Measurements from ENCODE around the gene BIRC2. TPM values are rescaled to one million over a fixed set of nuclear protein-coding genes. Genes with fewer than 3 reads are reported as not detected.

Gene BIRC2
- total RNA-seq, 1 experiment from 2014 or later, result 32.6 TPM

DNA sequence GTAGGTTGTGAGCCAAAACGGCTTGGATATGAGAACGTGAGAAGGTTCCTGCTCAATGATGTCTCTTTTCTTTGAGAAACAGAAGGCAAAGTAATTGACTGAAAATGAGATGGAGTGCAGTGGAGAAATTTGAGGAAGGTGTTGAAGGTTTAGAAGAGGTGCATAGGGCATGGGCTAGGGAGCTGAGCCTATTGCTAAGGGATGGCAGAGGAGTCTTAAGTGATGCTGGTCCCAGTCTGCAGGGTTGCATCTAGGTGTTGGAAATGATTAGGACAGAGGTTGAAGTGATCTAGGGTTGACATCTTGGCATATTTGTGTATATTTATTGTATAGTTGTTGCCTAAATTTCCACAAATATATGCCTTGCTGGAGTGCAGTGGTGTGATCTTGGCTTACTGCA lies 27.5 kb upstream of the BIRC2 start:
- no peak for ATAC-seq
- no peak overlapping the region for H3K27ac ChIP-seq (ENCODE audit: low read depth, low read length)
- intact Hi-C loops (cut with micrococcal nuclease), result no loop called here

More for the DNA sequence above, 27.5 kb upstream of the BIRC2 start:
- Histone ChIP-seq H3K36me3 (ENCODE audit: control insufficient read depth in 1 of 2, insufficient read depth in 2 of 2, low read length in 2 of 2) (no peaks in the 10 kb centered on the region), H3K9ac (ENCODE audit: low read length) (no peak overlapping the region), H3K4me3 (replicated peaks in 1 of 2; ENCODE audit: low read depth in 1 of 2, low read length in 2 of 2) (no peak overlapping the region), H3K9me2 (ENCODE audit: insufficient read depth) (no peaks in the 10 kb centered on the region), H3K9me3 (ENCODE audit: control insufficient read depth in 1 of 2, insufficient read depth in 1 of 2, low read depth in 1 of 2, low read length in 2 of 2) (no peaks in the 10 kb centered on the region), H3K27me3 (ENCODE audit: insufficient read depth, low read length) (no peaks in the 10 kb centered on the region), H3K4me2 (ENCODE audit: low read length) (no peak overlapping the region), H3K79me2 (ENCODE audit: insufficient read depth, low read length) (no peaks in the 10 kb centered on the region), H2AFZ (ENCODE audit: low read depth, low read length, poor library complexity, severe bottlenecking) (no peak overlapping the region), H4K20me1 (ENCODE audit: insufficient read depth) (no peaks in the 10 kb centered on the region), H3K4me1 (ENCODE audit: control insufficient read depth in 1 of 2, insufficient read depth in 2 of 2, low read length in 2 of 2) (peaks cover 7 to 31% of the 10 kb centered on the region in 2 experiments)
- no peak for TF ChIP-seq TCF7L2 (IDR thresholded peaks at IDR 0.05; ENCODE audit: borderline replicate concordance, extremely low read depth, insufficient read depth, insufficient read length)
- no peak for TF ChIP-seq EZH2 (IDR thresholded peaks at IDR 0.05)
- no peak for TF ChIP-seq YY1 (IDR thresholded peaks at IDR 0.05; ENCODE audit: extremely low read depth, insufficient replicate concordance, low read depth, low read length)
- no peak for TF ChIP-seq EGR1 (IDR thresholded peaks at IDR 0.05; ENCODE audit: low read depth)
- TF ChIP-seq, protein P1, sequence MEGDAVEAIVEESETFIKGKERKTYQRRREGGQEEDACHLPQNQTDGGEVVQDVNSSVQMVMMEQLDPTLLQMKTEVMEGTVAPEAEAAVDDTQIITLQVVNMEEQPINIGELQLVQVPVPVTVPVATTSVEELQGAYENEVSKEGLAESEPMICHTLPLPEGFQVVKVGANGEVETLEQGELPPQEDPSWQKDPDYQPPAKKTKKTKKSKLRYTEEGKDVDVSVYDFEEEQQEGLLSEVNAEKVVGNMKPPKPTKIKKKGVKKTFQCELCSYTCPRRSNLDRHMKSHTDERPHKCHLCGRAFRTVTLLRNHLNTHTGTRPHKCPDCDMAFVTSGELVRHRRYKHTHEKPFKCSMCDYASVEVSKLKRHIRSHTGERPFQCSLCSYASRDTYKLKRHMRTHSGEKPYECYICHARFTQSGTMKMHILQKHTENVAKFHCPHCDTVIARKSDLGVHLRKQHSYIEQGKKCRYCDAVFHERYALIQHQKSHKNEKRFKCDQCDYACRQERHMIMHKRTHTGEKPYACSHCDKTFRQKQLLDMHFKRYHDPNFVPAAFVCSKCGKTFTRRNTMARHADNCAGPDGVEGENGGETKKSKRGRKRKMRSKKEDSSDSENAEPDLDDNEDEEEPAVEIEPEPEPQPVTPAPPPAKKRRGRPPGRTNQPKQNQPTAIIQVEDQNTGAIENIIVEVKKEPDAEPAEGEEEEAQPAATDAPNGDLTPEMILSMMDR (IDR thresholded peaks at IDR 0.05 in 2 of 3, conservative IDR thresholded peaks at IDR 0.05 in 1 of 3; ENCODE audit: borderline replicate concordance in 1 of 3, insufficient read depth in 1 of 3, low read depth in 2 of 3, low read length in 2 of 3), result no peak
- no peak for TF ChIP-seq EZH2phosphoT487 (IDR thresholded peaks at IDR 0.05; ENCODE audit: borderline replicate concordance)
- TF ChIP-seq ZFX (IDR thresholded peaks at IDR 0.05), result no peak
- no peak for TF ChIP-seq SP1 (IDR thresholded peaks at IDR 0.05; ENCODE audit: low read depth)
- no peak for TF ChIP-seq FOSL1 (IDR thresholded peaks at IDR 0.05; ENCODE audit: low read depth)
- no peak for TF ChIP-seq SRF (IDR thresholded peaks at IDR 0.05; ENCODE audit: low read depth)
- TF ChIP-seq, protein P2, sequence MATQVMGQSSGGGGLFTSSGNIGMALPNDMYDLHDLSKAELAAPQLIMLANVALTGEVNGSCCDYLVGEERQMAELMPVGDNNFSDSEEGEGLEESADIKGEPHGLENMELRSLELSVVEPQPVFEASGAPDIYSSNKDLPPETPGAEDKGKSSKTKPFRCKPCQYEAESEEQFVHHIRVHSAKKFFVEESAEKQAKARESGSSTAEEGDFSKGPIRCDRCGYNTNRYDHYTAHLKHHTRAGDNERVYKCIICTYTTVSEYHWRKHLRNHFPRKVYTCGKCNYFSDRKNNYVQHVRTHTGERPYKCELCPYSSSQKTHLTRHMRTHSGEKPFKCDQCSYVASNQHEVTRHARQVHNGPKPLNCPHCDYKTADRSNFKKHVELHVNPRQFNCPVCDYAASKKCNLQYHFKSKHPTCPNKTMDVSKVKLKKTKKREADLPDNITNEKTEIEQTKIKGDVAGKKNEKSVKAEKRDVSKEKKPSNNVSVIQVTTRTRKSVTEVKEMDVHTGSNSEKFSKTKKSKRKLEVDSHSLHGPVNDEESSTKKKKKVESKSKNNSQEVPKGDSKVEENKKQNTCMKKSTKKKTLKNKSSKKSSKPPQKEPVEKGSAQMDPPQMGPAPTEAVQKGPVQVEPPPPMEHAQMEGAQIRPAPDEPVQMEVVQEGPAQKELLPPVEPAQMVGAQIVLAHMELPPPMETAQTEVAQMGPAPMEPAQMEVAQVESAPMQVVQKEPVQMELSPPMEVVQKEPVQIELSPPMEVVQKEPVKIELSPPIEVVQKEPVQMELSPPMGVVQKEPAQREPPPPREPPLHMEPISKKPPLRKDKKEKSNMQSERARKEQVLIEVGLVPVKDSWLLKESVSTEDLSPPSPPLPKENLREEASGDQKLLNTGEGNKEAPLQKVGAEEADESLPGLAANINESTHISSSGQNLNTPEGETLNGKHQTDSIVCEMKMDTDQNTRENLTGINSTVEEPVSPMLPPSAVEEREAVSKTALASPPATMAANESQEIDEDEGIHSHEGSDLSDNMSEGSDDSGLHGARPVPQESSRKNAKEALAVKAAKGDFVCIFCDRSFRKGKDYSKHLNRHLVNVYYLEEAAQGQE (IDR thresholded peaks at IDR 0.05; ENCODE audit: low read depth), result no peak
- no peak for TF ChIP-seq POLR2A (IDR thresholded peaks at IDR 0.05; ENCODE audit: borderline replicate concordance, extremely low read depth, insufficient read depth, insufficient read length)
- TF ChIP-seq, protein P3, sequence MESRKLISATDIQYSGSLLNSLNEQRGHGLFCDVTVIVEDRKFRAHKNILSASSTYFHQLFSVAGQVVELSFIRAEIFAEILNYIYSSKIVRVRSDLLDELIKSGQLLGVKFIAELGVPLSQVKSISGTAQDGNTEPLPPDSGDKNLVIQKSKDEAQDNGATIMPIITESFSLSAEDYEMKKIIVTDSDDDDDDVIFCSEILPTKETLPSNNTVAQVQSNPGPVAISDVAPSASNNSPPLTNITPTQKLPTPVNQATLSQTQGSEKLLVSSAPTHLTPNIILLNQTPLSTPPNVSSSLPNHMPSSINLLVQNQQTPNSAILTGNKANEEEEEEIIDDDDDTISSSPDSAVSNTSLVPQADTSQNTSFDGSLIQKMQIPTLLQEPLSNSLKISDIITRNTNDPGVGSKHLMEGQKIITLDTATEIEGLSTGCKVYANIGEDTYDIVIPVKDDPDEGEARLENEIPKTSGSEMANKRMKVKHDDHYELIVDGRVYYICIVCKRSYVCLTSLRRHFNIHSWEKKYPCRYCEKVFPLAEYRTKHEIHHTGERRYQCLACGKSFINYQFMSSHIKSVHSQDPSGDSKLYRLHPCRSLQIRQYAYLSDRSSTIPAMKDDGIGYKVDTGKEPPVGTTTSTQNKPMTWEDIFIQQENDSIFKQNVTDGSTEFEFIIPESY (IDR thresholded peaks at IDR 0.05; ENCODE audit: extremely low read depth, insufficient replicate concordance, low read length), result no peak
- TF ChIP-seq, protein P4, sequence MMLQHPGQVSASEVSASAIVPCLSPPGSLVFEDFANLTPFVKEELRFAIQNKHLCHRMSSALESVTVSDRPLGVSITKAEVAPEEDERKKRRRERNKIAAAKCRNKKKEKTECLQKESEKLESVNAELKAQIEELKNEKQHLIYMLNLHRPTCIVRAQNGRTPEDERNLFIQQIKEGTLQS (IDR thresholded peaks at IDR 0.05), result no peak
- no peak for TF ChIP-seq CBX3 (IDR thresholded peaks at IDR 0.05; ENCODE audit: low read depth)
- no peak for TF ChIP-seq SIN3A (IDR thresholded peaks at IDR 0.05; ENCODE audit: low read depth)
- no peak for TF ChIP-seq ELF1 (IDR thresholded peaks at IDR 0.05; ENCODE audit: borderline replicate concordance, low read depth)
- TF ChIP-seq ZNF274 (IDR thresholded peaks at IDR 0.05; ENCODE audit: low read depth, low read length), result no peak
- RAD21 ChIA-PET (ENCODE audit: low non-redundant PET in 1 of 2, low total read pairs in 2 of 2, uncharacterized antibody in 2 of 2, unreplicated experiment in 2 of 2), result no interaction called here
- BruUV-seq (replicated peaks), result no TSS peak
- DNase-seq (ENCODE audit: low read depth, low spot score), result no peak
- CTCF ChIA-PET, result interaction anchor here (2.5 kb wide), 1 partner anchor 22 kb away, joined by 10 read pairs; no protein-coding TSS in a partner anchor
- POLR2A ChIA-PET, result no interaction called here

Measured in HCT116 (cell line).